Measurements from ENCODE around the gene PRORP.
"Not testable (repeated sequence)": the region's sequence is repeated elsewhere in the genome, so short reads cannot be mapped to it uniquely, and the experiment has no call there.

PRORP gene

GRCh38 chr14:35121887-35122695 is at the start of gene PRORP, which contains the start of gene PPP2R3C:
TSS of gene PRORP (plus strand) at chr14:35122552. CDS start at chr14:35123246, 694 bp downstream.
TSS of gene PPP2R3C (minus strand) at chr14:35121990. CDS start at chr14:35121959, 31 bp downstream.
- peak; percentile 71 to 98 (median 90) for DNase-seq

GRCh38 chr14:35073486-35073885 is 48.9 kb upstream of the PRORP start:
- no peak for DNase-seq

- no peak for DNase-seq
These were observed 44.3 kb upstream of the PRORP start for GRCh38 chr14:35078082-35078481.

GRCh38 chr14:35079742-35080141 is 42.6 kb upstream of the PRORP start:
- no peak for DNase-seq

GRCh38 chr14:35083530-35084150 is 38.7 kb upstream of the PRORP start:
- no peak for DNase-seq

GRCh38 chr14:35085441-35085840 is 36.9 kb upstream of the PRORP start:
- no peak for DNase-seq

- no peak for DNase-seq
These were observed 33.8 kb upstream of the PRORP start for GRCh38 chr14:35088514-35088913.

GRCh38 chr14:35094645-35095044 is 27.7 kb upstream of the PRORP start:
- not testable (repeated sequence) for DNase-seq

- DNase-seq = no peak
These were observed 14.5 kb upstream of the PRORP start for GRCh38 chr14:35107866-35108265.

GRCh38 chr14:35112641-35113040 is 9.7 kb upstream of the PRORP start:
- no peak for DNase-seq

GRCh38 chr14:35113308-35113950 is 8.9 kb upstream of the PRORP start:
- DNase-seq = no peak

GRCh38 chr14:35114036-35114435 is 8.3 kb upstream of the PRORP start:
- DNase-seq = no peak

- DNase-seq = no peak
These were observed 6.1 kb upstream of the PRORP start for GRCh38 chr14:35116242-35116641.

- DNase-seq = no peak
These were observed 5.2 kb upstream of the PRORP start for GRCh38 chr14:35117112-35117511.

- DNase-seq = peak in 1 of 58 donors; percentile 58
These were observed 1.1 kb upstream of the PRORP start for GRCh38 chr14:35121026-35121886.

GRCh38 chr14:35122696-35123387 is 490 bp downstream of the PRORP start:
- peak in 9 of 58 donors; percentile 31 to 86 (median 59) for DNase-seq

- DNase-seq = no peak
These were observed 994 bp downstream of the PRORP start for GRCh38 chr14:35123388-35123703.

- no peak for DNase-seq
These were observed 1.8 kb downstream of the PRORP start for GRCh38 chr14:35124127-35124526.

GRCh38 chr14:35133542-35134328 is 11.4 kb downstream of the PRORP start:
- DNase-seq = peak in 1 of 58 donors; percentile 1
